Measurements from ENCODE around the gene GNAL. TPM values are rescaled to one million over a fixed set of nuclear protein-coding genes. Genes with fewer than 3 reads are reported as not detected.

GNAL gene
- total and polyA plus RNA-seq, 11 donors: 0.76 to 5.9 (median 1.6) TPM

- H3K27me3 ChIP-seq: no peaks in the 10 kb centered on the region
- no peaks in the 10 kb centered on the region for H3K4me1 ChIP-seq
- 71 to 78% (median 74%) methylated on average over 5 of the region's 5 CpGs for WGBS, 4 donors
- DNase-seq (no peak), ATAC-seq (no peak)
- intact Hi-C loops (cut with DNase I): loop anchor here in 1 of 10 donors (10.0 kb wide), 1 partner anchor 108 kb away; no protein-coding TSS in a partner anchor
- H3K4me3 ChIP-seq: no peak overlapping the region
- H3K36me3 ChIP-seq: no peaks in the 10 kb centered on the region
- TF ChIP-seq CTCF (IDR thresholded peaks at IDR 0.05) (no peak), POLR2A (IDR thresholded peaks at IDR 0.05) (no peak)
- no peak overlapping the region for H3K27ac ChIP-seq
- no peaks in the 10 kb centered on the region for H3K9me3 ChIP-seq
These were observed 153.5 kb downstream of the GNAL start for GRCh38 chr18:11842562-11842961.

GRCh38 chr18:11844436-11844835 is 155.4 kb downstream of the GNAL start:
- Histone ChIP-seq H3K4me3 (no peak overlapping the region), H3K36me3 (no peaks in the 10 kb centered on the region), H3K27me3 (no peaks in the 10 kb centered on the region), H3K9me3 (no peaks in the 10 kb centered on the region), H3K27ac (no peak overlapping the region), H3K4me1 (peaks cover 0 to 2% (median 0%) of the 10 kb centered on the region in 12 donors)
- intact Hi-C loops (cut with DNase I): loop anchor here in 1 of 10 donors (10.0 kb wide), 1 partner anchor 110 kb away; no protein-coding TSS in a partner anchor
- WGBS, 4 donors: 87 to 90% (median 89%) methylated on average over 6 of the region's 6 CpGs
- no peak for TF ChIP-seq CTCF (IDR thresholded peaks at IDR 0.05)
- no peak for TF ChIP-seq POLR2A (IDR thresholded peaks at IDR 0.05)
- no peak for ATAC-seq
- DNase-seq: no peak

GRCh38 chr18:11845654-11846053 is 156.6 kb downstream of the GNAL start:
- no peak for TF ChIP-seq CTCF (IDR thresholded peaks at IDR 0.05)
- TF ChIP-seq POLR2A (IDR thresholded peaks at IDR 0.05): no peak
- Histone ChIP-seq H3K9me3 (no peaks in the 10 kb centered on the region), H3K4me1 (peaks cover 0 to 6% (median 2%) of the 10 kb centered on the region in 12 donors), H3K4me3 (no peak overlapping the region), H3K36me3 (no peaks in the 10 kb centered on the region), H3K27ac (no peak overlapping the region), H3K27me3 (no peaks in the 10 kb centered on the region)
- DNase-seq (no peak), ATAC-seq (no peak)
- 81 to 89% (median 88%) methylated on average over 4 of the region's 4 CpGs for WGBS, 4 donors
- intact Hi-C loops (cut with DNase I): loop anchor here in 1 of 10 donors (5.0 to 10.0 kb wide), 2 partner anchors 52 to 111 kb away; no protein-coding TSS in a partner anchor

- Histone ChIP-seq H3K4me3 (no peak overlapping the region), H3K27ac (no peak overlapping the region), H3K9me3 (no peaks in the 10 kb centered on the region), H3K27me3 (no peaks in the 10 kb centered on the region), H3K4me1 (peaks cover under 1 to 15% (median 7%) of the 10 kb centered on the region in 12 donors), H3K36me3 (no peaks in the 10 kb centered on the region)
- DNase-seq: no peak
- intact Hi-C loops (cut with DNase I): loop anchor here in 1 of 10 donors (5.0 to 10.0 kb wide), 2 partner anchors 49 to 113 kb away; no protein-coding TSS in a partner anchor
- 76 to 81% (median 79%) methylated on average over 4 of the region's 4 CpGs for WGBS, 4 donors
- ATAC-seq: no peak
- no peak for TF ChIP-seq POLR2A (IDR thresholded peaks at IDR 0.05)
- no peak for TF ChIP-seq CTCF (IDR thresholded peaks at IDR 0.05)
These were observed 158.7 kb downstream of the GNAL start for GRCh38 chr18:11847811-11848210.

Measured in heart left ventricle (tissue), 16 donors.